ENCODE results near the gene MRFAP1L1.

Gene MRFAP1L1

GRCh38 chr4:6742507-6742906 is 32.8 kb upstream of the MRFAP1L1 start:
- no peaks in the 10 kb centered on the region for H3K79me2 ChIP-seq (ENCODE audit: low read length)
- H4K20me1 ChIP-seq (ENCODE audit: insufficient read depth, low read length), result no peaks in the 10 kb centered on the region
- no peaks in the 10 kb centered on the region for H3K4me1 ChIP-seq (ENCODE audit: low read length)
- no peaks in the 10 kb centered on the region; the same call in 1 of the 2 replicates for H3K27me3 ChIP-seq (ENCODE audit: low read depth, low read length)
- H3K4me2 ChIP-seq (ENCODE audit: low read length), result no peak overlapping the region
- no peaks in the 10 kb centered on the region for H3K36me3 ChIP-seq (replicated peaks; ENCODE audit: low read depth, low read length)
- TF ChIP-seq CTCF (IDR thresholded peaks at IDR 0.05; ENCODE audit: low read depth, low read length), result no peak
- TF ChIP-seq EZH2phosphoT487 (IDR thresholded peaks at IDR 0.05; ENCODE audit: low read depth), result no peak
- no peak overlapping the region for H3K4me3 ChIP-seq (ENCODE audit: low read length)
- no peaks in the 10 kb centered on the region for H3K9me3 ChIP-seq (ENCODE audit: insufficient read depth, low read length)
- H2AFZ ChIP-seq (ENCODE audit: low read depth, low read length), result no peak overlapping the region
- H3K27ac ChIP-seq (ENCODE audit: low read length), result no peak overlapping the region
- H3K9ac ChIP-seq (ENCODE audit: low read length), result no peak overlapping the region

- Histone ChIP-seq H3K27ac (ENCODE audit: low read length) (no peak overlapping the region), H3K9ac (ENCODE audit: low read length) (no peak overlapping the region), H4K20me1 (ENCODE audit: insufficient read depth, low read length) (no peaks in the 10 kb centered on the region), H2AFZ (ENCODE audit: low read depth, low read length) (no peak overlapping the region), H3K4me2 (ENCODE audit: low read length) (no peak overlapping the region), H3K79me2 (ENCODE audit: low read length) (no peaks in the 10 kb centered on the region), H3K9me3 (ENCODE audit: insufficient read depth, low read length) (no peaks in the 10 kb centered on the region), H3K36me3 (replicated peaks; ENCODE audit: low read depth, low read length) (no peaks in the 10 kb centered on the region), H3K4me1 (ENCODE audit: low read length) (no peaks in the 10 kb centered on the region), H3K27me3 (ENCODE audit: low read depth, low read length) (no peaks in the 10 kb centered on the region), H3K4me3 (ENCODE audit: low read length) (no peak overlapping the region)
- TF ChIP-seq EZH2phosphoT487 (IDR thresholded peaks at IDR 0.05; ENCODE audit: low read depth) (no peak), CTCF (IDR thresholded peaks at IDR 0.05; ENCODE audit: low read depth, low read length) (no peak)
These were observed 30.7 kb upstream of the MRFAP1L1 start for GRCh38 chr4:6740347-6740746.

- Histone ChIP-seq H3K4me3 (ENCODE audit: low read length) (no peak overlapping the region), H3K9me3 (ENCODE audit: insufficient read depth, low read length) (no peaks in the 10 kb centered on the region), H3K27ac (ENCODE audit: low read length) (no peak overlapping the region), H3K4me2 (ENCODE audit: low read length) (no peak overlapping the region), H4K20me1 (ENCODE audit: insufficient read depth, low read length) (no peaks in the 10 kb centered on the region), H3K36me3 (replicated peaks; ENCODE audit: low read depth, low read length) (no peaks in the 10 kb centered on the region), H3K27me3 (ENCODE audit: low read depth, low read length) (no peaks in the 10 kb centered on the region), H3K79me2 (ENCODE audit: low read length) (no peaks in the 10 kb centered on the region), H3K9ac (ENCODE audit: low read length) (no peak overlapping the region), H2AFZ (ENCODE audit: low read depth, low read length) (no peak overlapping the region), H3K4me1 (ENCODE audit: low read length) (no peaks in the 10 kb centered on the region)
- no peak for TF ChIP-seq CTCF (IDR thresholded peaks at IDR 0.05; ENCODE audit: low read depth, low read length)
- no peak for TF ChIP-seq EZH2phosphoT487 (IDR thresholded peaks at IDR 0.05; ENCODE audit: low read depth)
These were observed 30.3 kb upstream of the MRFAP1L1 start for GRCh38 chr4:6739920-6740319.

GRCh38 chr4:6734165-6734786 is 24.6 kb upstream of the MRFAP1L1 start:
- Histone ChIP-seq H3K4me1 (ENCODE audit: low read length) (no peaks in the 10 kb centered on the region), H3K27ac (ENCODE audit: low read length) (no peak overlapping the region), H3K9ac (ENCODE audit: low read length) (no peak overlapping the region), H3K79me2 (ENCODE audit: low read length) (no peaks in the 10 kb centered on the region), H3K27me3 (ENCODE audit: low read depth, low read length) (no peaks in the 10 kb centered on the region), H3K4me3 (ENCODE audit: low read length) (no peak overlapping the region), H3K4me2 (ENCODE audit: low read length) (no peak overlapping the region), H3K36me3 (replicated peaks; ENCODE audit: low read depth, low read length) (no peaks in the 10 kb centered on the region), H4K20me1 (ENCODE audit: insufficient read depth, low read length) (no peaks in the 10 kb centered on the region), H3K9me3 (ENCODE audit: insufficient read depth, low read length) (no peaks in the 10 kb centered on the region), H2AFZ (ENCODE audit: low read depth, low read length) (no peak overlapping the region)
- TF ChIP-seq CTCF (IDR thresholded peaks at IDR 0.05; ENCODE audit: low read depth, low read length), result no peak
- TF ChIP-seq EZH2phosphoT487 (IDR thresholded peaks at IDR 0.05; ENCODE audit: low read depth), result no peak

Data from OCI-LY3 (cell line).